BLaER1 treated with 17β-estradiol and CSF1 and Interleukin-3, amounts not matched to agents 10 nM and 100 nM (cell line): ENCODE results near the gene TUBA1B.

Source experiments
- H3K27ac ChIP-seq, 11 experiments: shearing (Covaris generic); formaldehyde crosslinking; 2 replicates each; pipeline ENCODE4 v1.8.1; 2022
- H3K27me3 ChIP-seq, 11 experiments: shearing (Covaris generic); formaldehyde crosslinking; 2 replicates each; pipeline ENCODE4 v1.8.1; 2022
- H3K36me3 ChIP-seq, 11 experiments: shearing (Covaris generic); formaldehyde crosslinking; 2 replicates each; pipeline ENCODE4 v1.8.1; 2022
- H3K4me1 ChIP-seq, 10 experiments: shearing (Covaris generic); formaldehyde crosslinking; 2 replicates each; pipeline ENCODE4 v1.8.1; 2022
- H3K4me2 ChIP-seq, 11 experiments: shearing (Covaris generic); formaldehyde crosslinking; 2 replicates each; pipeline ENCODE4 v1.8.1; 2022
- H3K4me3 ChIP-seq, 10 experiments: shearing (Covaris generic); formaldehyde crosslinking; 2 replicates each; pipeline ENCODE4 v1.8.1; 2022
- H3K9ac ChIP-seq, 11 experiments: shearing (Covaris generic); formaldehyde crosslinking; 2 replicates each; pipeline ENCODE4 v1.8.1; 2022
- H3K9me3 ChIP-seq, 11 experiments: shearing (Covaris generic); formaldehyde crosslinking; replicated peaks in 1 of 11; 2 replicates each; pipeline ENCODE4 v1.8.1; 2022
- H4K20me1 ChIP-seq, 11 experiments: shearing (Covaris generic); formaldehyde crosslinking; 2 replicates each; pipeline ENCODE4 v1.8.1; 2022
- Cebpa-rat ChIP-seq, 11 experiments: shearing (Covaris generic); IDR thresholded peaks; 2 replicates each; pipeline ENCODE4 v1.8.1; 2022

TUBA1B gene

DNA sequence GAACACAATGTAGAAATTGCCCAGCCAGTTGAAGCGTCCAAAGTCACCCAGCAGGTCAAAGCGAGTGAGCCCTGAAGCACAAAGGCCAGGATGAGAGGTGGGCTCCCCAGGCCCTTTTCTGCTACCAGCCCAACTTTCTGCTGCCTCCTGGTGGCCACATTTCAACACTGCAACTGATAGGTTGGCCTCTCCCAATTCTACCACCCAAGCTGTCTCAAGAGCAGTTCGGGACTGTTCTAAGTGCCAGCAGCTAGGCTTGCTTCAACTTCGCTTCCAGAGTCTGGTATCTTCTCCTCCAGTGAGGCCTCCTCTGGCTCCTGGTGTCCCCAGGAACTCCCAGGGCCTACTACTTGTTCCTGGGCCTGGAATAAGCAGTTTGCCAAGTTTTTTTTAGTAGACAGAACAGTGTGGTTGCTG is 33.2 kb downstream of the TUBA1B start:
- no peak overlapping the region for H3K27ac ChIP-seq
- peaks cover 73 to 80% (median 77%) of the 10 kb centered on the region in 11 experiments for H3K36me3 ChIP-seq
- no peak overlapping the region for H3K4me2 ChIP-seq
- peaks cover 15 to 36% (median 26%) of the 10 kb centered on the region in 10 experiments for H3K4me1 ChIP-seq
- H3K4me3 ChIP-seq, result no peak overlapping the region
- H3K9ac ChIP-seq, result no peak overlapping the region
- TF ChIP-seq Cebpa-rat (IDR thresholded peaks at IDR 0.05), result no peak
- peaks cover 40 to 50% (median 47%) of the 10 kb centered on the region in 11 experiments for H3K27me3 ChIP-seq
- no peaks in the 10 kb centered on the region for H3K9me3 ChIP-seq
- peaks cover 47 to 91% (median 63%) of the 10 kb centered on the region in 11 experiments for H4K20me1 ChIP-seq

DNA sequence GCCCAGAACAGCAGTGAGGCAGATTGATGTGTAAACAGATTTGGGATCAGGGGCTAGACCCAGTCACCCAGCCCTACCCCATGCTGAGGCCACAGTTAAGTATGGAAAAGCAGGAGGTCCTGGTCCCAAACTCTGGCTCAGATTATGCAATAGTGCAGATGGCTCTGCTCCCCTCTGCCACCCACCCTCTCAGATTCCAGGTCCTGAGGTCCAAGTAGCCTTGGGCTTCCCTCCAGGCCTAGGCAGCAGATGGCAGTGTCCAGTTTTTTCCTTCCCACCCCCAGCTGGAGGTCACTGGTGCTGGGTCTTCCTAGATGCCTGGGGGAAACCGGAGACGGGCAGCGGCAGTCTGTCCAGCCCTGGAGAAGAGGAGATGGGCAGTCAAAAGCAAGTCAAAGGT is 33.8 kb downstream of the TUBA1B start:
- Histone ChIP-seq H3K4me3 (no peak overlapping the region), H3K4me2 (no peak overlapping the region), H4K20me1 (peaks cover 40 to 91% (median 63%) of the 10 kb centered on the region in 11 experiments; a peak in 21 of 22 replicates), H3K36me3 (peaks cover 67 to 73% (median 70%) of the 10 kb centered on the region in 11 experiments), H3K9me3 (no peaks in the 10 kb centered on the region), H3K27me3 (peaks cover 47 to 57% (median 54%) of the 10 kb centered on the region in 11 experiments), H3K4me1 (peaks cover 20 to 35% (median 27%) of the 10 kb centered on the region in 10 experiments), H3K9ac (no peak overlapping the region), H3K27ac (no peak overlapping the region)
- no peak for TF ChIP-seq Cebpa-rat (IDR thresholded peaks at IDR 0.05)

DNA sequence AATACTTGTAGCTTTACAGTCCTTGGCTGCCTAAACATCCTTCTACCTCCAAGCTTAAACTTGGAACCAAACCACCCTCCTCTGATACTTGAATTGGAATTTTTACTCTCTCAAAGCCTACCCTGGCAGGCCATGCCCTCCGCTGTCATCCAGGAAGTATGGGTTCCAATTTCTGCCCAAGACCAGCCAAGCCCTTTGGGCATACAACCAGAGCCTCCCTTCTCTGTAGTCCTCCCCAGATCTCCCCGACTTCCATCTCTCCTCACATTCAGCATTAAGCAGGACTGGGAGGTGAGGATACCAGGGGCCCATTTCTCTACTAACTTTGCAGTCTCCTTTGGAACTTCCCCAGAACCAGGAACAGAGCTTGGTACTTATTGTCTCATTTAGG is 36.2 kb downstream of the TUBA1B start:
- Histone ChIP-seq H3K27me3 (peaks cover 71 to 81% (median 78%) of the 10 kb centered on the region in 11 experiments), H3K27ac (no peak overlapping the region), H3K4me2 (peak overlapping the region in 7 of 11 experiments; percentile 18 to 68 (median 53); a peak in 8 of 22 replicates), H3K4me3 (no peak overlapping the region), H4K20me1 (peaks cover 26 to 94% (median 80%) of the 10 kb centered on the region in 11 experiments; a peak in 21 of 22 replicates), H3K4me1 (peaks cover 33 to 50% (median 42%) of the 10 kb centered on the region in 10 experiments), H3K9ac (no peak overlapping the region), H3K9me3 (no peaks in the 10 kb centered on the region), H3K36me3 (peaks cover 42 to 49% (median 46%) of the 10 kb centered on the region in 11 experiments)
- TF ChIP-seq Cebpa-rat (IDR thresholded peaks at IDR 0.05), result no peak

DNA sequence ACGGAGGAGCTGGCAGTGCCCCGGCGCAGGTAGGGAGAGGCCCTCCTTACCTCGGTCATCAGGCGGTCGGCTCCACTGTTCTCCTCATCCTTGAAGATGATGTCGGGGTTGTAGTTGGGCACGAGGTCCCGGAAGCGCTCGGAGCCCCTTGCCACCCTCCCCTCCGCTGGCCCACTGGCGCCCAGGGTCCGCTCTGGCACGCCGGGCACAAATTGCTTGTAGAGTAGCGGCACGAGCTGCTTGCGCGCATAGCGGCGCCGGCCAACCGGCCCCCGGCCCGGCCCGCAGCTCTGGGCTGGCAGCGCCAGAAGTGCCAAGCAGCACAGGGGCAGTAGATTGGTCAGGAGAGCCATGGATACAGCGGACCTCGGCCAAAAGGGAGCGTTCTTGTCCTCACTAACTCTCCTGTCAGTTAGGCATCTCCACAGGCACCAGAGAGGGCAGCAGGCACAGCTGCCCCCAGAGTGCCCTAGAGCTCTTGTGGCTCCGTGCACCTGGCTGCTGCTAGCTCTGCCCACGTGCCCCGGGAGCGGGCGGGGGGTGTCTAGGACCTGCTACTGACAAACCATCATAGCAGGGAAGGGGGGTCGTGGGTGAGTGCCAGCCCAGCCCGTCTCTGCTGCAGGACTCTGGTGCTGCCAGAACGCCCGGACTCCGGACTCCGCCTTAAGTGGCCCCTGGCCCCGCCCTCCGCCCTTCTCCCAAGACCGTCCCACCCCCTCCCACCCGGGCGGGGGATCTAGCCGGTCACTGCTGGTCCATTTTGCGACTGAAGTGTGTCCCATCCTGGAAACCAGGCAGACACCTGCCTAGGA is 36.8 kb downstream of the TUBA1B start, which contains the start of gene DHH:
TSS of gene DHH (minus strand) at position 642 of the 815 bp plus-strand sequence. CDS start at position 353, 289 bp downstream.
- no peaks in the 10 kb centered on the region for H3K9me3 ChIP-seq
- no peak for TF ChIP-seq Cebpa-rat (IDR thresholded peaks at IDR 0.05)
- H3K27me3 ChIP-seq, result peaks cover 77 to 87% (median 84%) of the 10 kb centered on the region in 11 experiments
- H3K4me3 ChIP-seq, result peak within 1 kb of the TSS in 3 of 10 experiments; percentile 2 to 11 (median 8); a peak in 3 of 20 replicates
- H3K36me3 ChIP-seq, result peaks cover 36 to 43% (median 40%) of the 10 kb centered on the region in 11 experiments
- H3K9ac ChIP-seq, result no peak within 1 kb of the TSS
- peaks cover 26 to 99% (median 86%) of the 10 kb centered on the region in 11 experiments; a peak in 21 of 22 replicates for H4K20me1 ChIP-seq
- peaks cover 39 to 56% (median 47%) of the 10 kb centered on the region in 10 experiments for H3K4me1 ChIP-seq
- no peak within 1 kb of the TSS for H3K27ac ChIP-seq
- peak within 1 kb of the TSS; percentile 18 to 68 (median 52); a peak in 21 of 22 replicates for H3K4me2 ChIP-seq

DNA sequence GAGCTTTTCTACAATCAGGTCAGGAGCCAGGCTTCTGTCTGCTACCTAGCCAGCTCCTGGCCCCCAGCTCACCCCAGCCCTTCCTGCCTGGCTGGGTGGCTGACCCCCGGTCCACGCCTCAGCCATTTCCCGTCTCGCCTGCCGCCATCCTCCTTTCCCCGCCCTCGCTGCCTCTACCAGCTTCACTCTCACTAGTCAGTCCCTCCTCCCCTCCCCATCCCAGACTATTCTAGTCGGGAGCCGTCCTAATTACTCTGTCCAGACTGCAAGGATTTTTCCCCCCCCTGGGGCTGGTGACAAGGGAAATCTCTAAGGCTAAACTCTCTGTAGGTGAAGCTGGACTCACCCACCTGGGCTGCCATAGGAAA is 37.4 kb downstream of the TUBA1B start:
- peaks cover 30 to 37% (median 34%) of the 10 kb centered on the region in 11 experiments for H3K36me3 ChIP-seq
- no peak overlapping the region for H3K27ac ChIP-seq
- H3K27me3 ChIP-seq, result peaks cover 83 to 93% (median 90%) of the 10 kb centered on the region in 11 experiments
- no peak overlapping the region for H3K9ac ChIP-seq
- peak overlapping the region in 9 of 11 experiments; percentile 18 to 68 (median 45); a peak in 13 of 22 replicates for H3K4me2 ChIP-seq
- no peaks in the 10 kb centered on the region for H3K9me3 ChIP-seq
- no peak for TF ChIP-seq Cebpa-rat (IDR thresholded peaks at IDR 0.05)
- H4K20me1 ChIP-seq, result peaks cover 26 to 99% (median 92%) of the 10 kb centered on the region in 11 experiments; a peak in 21 of 22 replicates
- peak overlapping the region in 2 of 10 experiments; percentile 2 to 11; a peak in 2 of 20 replicates for H3K4me3 ChIP-seq
- peaks cover 39 to 62% (median 52%) of the 10 kb centered on the region in 10 experiments for H3K4me1 ChIP-seq

DNA sequence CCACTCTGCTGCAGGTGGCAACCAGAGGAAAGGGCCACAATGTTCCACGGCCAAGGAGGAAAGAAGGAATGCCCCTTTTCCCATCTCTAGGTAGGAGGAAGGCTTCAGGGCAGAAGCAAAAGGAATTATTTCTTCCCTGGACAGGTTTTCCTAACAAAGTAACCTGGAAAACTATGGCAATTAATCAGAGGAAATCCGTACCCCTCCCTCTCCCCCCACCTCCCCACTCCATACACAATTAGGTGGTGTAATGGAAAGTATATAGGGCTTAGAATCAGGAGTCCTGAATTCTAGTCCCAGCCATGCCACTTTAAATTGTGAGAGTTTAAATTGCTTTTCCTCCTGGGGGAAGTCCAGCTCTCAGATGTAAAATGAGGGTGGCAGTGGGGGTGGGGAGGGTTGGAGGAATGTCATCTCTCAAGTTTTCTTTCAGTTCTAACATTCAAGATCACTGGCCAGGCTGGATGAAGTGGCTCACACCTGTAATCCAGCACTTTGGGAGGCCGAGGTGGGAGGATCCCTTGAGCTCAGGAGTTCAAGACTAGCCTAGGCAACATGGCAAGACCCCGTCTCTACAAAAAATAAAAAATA is 38.3 kb downstream of the TUBA1B start:
- peak overlapping the region; percentile 79 to 100 (median 93); a peak in 21 of 22 replicates for H3K4me2 ChIP-seq
- TF ChIP-seq Cebpa-rat (IDR thresholded peaks at IDR 0.05), result no peak
- peaks cover 22 to 28% (median 25%) of the 10 kb centered on the region in 11 experiments for H3K36me3 ChIP-seq
- peak overlapping the region in 5 of 10 experiments; percentile 39 to 57 (median 47); a peak in 6 of 20 replicates for H3K4me3 ChIP-seq
- peaks cover 21 to 95% (median 89%) of the 10 kb centered on the region in 11 experiments; a peak in 21 of 22 replicates for H4K20me1 ChIP-seq
- H3K4me1 ChIP-seq, result peaks cover 45 to 71% (median 59%) of the 10 kb centered on the region in 10 experiments
- H3K9ac ChIP-seq, result no peak overlapping the region
- no peak overlapping the region for H3K27ac ChIP-seq
- H3K9me3 ChIP-seq, result no peaks in the 10 kb centered on the region
- H3K27me3 ChIP-seq, result peaks cover 88 to 97% (median 96%) of the 10 kb centered on the region in 11 experiments

DNA sequence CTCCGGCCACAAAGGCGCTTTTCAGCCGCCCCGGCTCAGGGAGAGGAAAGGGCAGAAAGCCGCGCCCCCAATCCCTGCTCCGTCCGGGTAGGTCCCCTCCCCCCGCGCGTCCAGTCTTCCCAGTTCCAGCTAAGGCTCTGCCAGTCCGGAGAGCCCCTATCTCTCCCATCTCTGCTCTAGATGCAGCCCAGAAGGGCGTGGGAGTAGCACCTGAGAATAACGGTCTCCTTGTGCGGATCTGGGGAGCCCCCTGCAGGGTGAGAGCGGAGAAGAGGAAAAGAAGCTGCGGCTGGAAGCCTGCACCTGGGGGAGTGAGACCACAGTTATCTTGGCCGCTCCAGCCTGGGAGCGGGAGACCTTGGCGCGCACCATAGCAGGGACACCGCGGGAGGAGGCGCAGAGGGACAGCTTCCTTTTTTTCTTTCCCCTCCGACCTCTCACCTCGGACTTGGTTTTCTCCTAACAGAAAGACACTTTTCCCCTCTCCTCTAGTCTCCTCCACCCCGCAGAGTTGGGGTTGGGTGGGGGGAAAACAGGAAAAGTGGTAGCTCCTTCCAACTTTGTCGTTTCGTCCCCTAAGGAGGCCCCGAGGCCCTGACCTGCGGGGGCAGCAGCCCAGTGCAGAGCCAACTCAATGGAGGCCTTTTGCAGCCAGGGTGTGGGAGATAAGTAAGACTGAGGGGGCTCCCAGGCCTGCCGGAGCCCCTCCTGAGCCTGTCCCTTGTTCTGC is 38.9 kb downstream of the TUBA1B start:
- peaks cover 88 to 94% (median 90%) of the 10 kb centered on the region in 11 experiments for H3K27me3 ChIP-seq
- H3K4me1 ChIP-seq, result peaks cover 45 to 73% (median 60%) of the 10 kb centered on the region in 10 experiments
- H3K36me3 ChIP-seq, result peaks cover 15 to 22% (median 19%) of the 10 kb centered on the region in 11 experiments
- peak overlapping the region in 5 of 11 experiments; percentile 15 to 50 (median 28); a peak in 6 of 22 replicates for H3K9ac ChIP-seq
- H4K20me1 ChIP-seq, result peaks cover 14 to 88% (median 83%) of the 10 kb centered on the region in 11 experiments; a peak in 20 of 22 replicates
- no peak for TF ChIP-seq Cebpa-rat (IDR thresholded peaks at IDR 0.05)
- H3K9me3 ChIP-seq, result no peaks in the 10 kb centered on the region
- H3K27ac ChIP-seq, result no peak overlapping the region
- peak overlapping the region; percentile 79 to 100 (median 93) for H3K4me2 ChIP-seq
- H3K4me3 ChIP-seq, result peak overlapping the region; percentile 39 to 67 (median 48)

DNA sequence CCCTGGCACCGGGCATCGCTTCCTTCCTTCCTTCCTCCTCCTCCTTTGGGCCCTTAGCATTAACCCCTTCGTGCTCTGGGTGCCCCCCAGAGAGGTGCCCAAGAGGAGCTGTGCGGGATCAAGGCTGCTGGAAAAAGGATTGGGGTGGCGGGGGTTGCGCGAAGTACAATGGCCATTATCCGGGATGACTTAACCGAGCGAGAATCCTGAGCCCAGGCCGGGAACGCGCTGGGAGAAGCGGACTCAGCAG is 39.4 kb downstream of the TUBA1B start:
- Histone ChIP-seq H4K20me1 (peaks cover 9 to 83% (median 78%) of the 10 kb centered on the region in 11 experiments; a peak in 20 of 22 replicates), H3K36me3 (peaks cover 10 to 17% (median 14%) of the 10 kb centered on the region in 11 experiments), H3K27me3 (peaks cover 85 to 89% (median 85%) of the 10 kb centered on the region in 11 experiments), H3K4me3 (peak overlapping the region; percentile 39 to 67 (median 48)), H3K9me3 (no peaks in the 10 kb centered on the region), H3K4me1 (peaks cover 45 to 73% (median 60%) of the 10 kb centered on the region in 10 experiments), H3K4me2 (peak overlapping the region; percentile 79 to 100 (median 93)), H3K9ac (peak overlapping the region in 5 of 11 experiments; percentile 15 to 50 (median 28); a peak in 5 of 22 replicates), H3K27ac (no peak overlapping the region)
- no peak for TF ChIP-seq Cebpa-rat (IDR thresholded peaks at IDR 0.05)
